ENCODE data around the gene FGD4.

FGD4 gene

DNA sequence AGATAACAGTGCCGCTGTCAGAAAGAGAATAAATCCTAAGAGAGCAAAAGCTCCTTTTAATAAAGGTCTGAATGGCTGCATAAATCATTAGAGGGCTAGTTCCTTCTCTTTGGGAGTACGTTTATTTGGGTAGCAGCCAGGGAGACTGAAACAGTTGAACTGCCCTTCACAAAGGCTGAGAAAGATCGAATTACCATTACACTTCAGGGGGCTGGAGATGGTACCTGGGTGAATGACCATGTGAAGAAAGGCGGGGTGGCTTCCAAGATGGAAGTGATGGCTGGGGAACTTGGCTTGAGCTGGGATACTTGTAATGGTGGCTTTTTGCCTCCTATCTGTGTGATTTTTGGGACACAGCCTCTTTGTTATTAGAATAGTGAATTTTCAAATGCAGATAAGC is 1.7 kb upstream of the FGD4 start:
- Mint-ChIP-seq H3K4me1 (peaks cover 12% of the 10 kb centered on the region), H3K27me3 (peaks cover 22% of the 10 kb centered on the region), H3K27ac (no peak overlapping the region), H3K4me3 (no peak overlapping the region), H3K9me3 (no peaks in the 10 kb centered on the region)
- DNase-seq (no peak), ATAC-seq (no peak)

DNA sequence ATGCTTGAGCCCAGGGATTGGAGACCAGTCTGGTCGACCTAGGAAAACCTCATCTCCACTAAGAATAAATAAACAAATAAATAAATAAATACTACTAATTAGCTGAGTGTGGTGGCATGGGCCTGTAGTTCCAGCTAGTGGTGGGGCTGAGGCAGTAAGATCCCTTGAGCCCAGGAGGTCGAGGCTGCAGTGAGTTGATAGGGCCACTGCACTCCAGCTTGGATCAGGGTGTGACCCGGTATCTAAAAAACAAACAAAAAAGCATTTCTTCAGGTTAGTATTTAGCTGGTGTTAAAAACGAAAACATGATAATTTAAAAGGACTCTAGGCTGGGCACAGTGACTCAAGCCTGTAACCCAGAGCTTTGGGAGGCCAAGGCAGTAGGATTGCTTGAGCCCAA is 1.2 kb upstream of the FGD4 start:
- Mint-ChIP-seq H3K9me3 (no peaks in the 10 kb centered on the region), H3K4me3 (peak overlapping the region in 1 of 2 donors; percentile 29), H3K27me3 (peaks cover 27% of the 10 kb centered on the region), H3K27ac (no peak overlapping the region), H3K4me1 (peaks cover 12% of the 10 kb centered on the region)
- ATAC-seq, result no peak
- no peak for DNase-seq

DNA sequence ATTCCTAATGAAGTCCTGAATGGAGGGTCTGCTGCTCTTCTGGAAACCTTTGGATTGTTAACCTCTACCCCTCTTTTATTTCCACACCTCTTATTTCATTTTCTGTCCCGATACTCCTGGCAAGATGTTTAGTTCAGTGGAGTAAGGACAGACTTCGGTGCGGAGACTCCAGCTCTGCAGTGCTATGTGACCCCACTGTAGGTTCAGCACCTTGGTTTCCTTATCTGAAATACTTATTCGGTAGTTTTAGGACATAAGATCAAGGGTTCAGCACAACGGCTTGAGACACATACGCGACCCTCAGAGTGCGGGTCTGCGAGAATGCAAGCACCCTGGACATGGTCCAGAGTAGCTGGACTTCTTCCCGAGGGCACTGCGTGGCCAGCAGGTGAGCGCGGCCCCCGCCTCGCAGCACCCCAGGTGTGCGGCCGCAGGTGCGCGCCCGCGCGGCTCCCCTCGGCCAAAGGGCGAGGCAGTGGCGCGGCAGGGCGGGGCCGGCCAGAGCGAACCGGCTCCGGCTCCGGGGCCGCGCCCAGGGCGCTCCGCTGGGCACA is 465 bp upstream of the FGD4 start:
- no peak for ATAC-seq
- no peak overlapping the region for H3K27ac Mint-ChIP-seq
- H3K4me3 Mint-ChIP-seq, result peak overlapping the region; percentile 54 to 99
- no peaks in the 10 kb centered on the region for H3K9me3 Mint-ChIP-seq
- peaks cover 30% of the 10 kb centered on the region for H3K27me3 Mint-ChIP-seq
- peaks cover 12% of the 10 kb centered on the region for H3K4me1 Mint-ChIP-seq
- no peak for DNase-seq

DNA sequence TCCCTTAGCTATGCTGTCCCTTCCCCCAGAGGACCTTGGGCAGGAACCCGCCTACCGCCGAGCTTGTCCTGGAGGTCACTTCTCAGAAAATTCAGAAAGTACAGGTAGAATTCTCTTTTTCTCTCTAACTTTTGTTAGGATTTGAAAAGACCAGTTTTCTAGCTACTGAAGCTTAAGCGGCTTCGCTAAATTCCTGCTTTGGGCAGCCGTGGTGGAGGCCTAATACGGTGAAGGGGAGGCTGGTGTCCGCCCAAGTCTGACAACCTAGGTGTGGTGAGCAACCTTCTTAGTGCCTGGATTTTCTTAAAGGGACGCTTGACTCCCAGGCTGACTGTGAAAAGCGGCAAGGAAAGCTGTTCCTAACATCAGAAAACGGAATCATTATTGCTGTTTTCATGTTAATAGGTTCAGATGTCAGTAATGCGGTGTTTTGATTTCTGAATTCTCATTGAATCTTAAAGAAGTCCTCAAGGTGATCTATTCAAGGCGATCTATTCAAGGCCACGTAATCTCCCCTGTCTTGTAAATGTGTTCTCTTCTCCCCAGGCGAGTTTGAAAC is 835 bp downstream of the FGD4 start:
- ATAC-seq (no peak), DNase-seq (no peak)
- peak overlapping the region; percentile 96 to 99 for H3K4me3 Mint-ChIP-seq
- H3K27me3 Mint-ChIP-seq, result peaks cover 30% of the 10 kb centered on the region
- H3K27ac Mint-ChIP-seq, result no peak overlapping the region
- no peaks in the 10 kb centered on the region for H3K9me3 Mint-ChIP-seq
- H3K4me1 Mint-ChIP-seq, result peaks cover 12% of the 10 kb centered on the region

DNA sequence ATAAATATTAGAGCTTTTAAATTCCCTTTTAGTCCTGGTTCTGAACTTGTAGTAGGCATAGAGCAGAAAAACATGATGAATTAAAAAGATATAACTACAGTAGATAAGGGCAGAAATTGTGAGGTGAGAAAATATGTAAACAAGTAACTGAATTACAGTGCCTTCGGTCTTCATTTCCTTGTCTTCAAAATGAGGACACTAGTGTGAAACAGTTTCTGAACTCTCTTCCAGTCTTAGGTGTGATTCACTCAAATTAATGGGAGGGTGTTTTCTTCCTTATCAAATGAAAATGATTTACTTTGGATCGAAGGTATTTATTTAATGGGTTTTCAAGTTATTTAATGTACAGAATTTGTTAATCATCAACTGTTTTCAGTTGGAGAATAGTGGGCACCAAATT is 1.5 kb downstream of the FGD4 start:
- Mint-ChIP-seq H3K4me3 (no peak overlapping the region), H3K27ac (no peak overlapping the region), H3K9me3 (no peaks in the 10 kb centered on the region), H3K4me1 (peaks cover 12% of the 10 kb centered on the region), H3K27me3 (peaks cover 30% of the 10 kb centered on the region)
- ATAC-seq (no peak), DNase-seq (no peak)

DNA sequence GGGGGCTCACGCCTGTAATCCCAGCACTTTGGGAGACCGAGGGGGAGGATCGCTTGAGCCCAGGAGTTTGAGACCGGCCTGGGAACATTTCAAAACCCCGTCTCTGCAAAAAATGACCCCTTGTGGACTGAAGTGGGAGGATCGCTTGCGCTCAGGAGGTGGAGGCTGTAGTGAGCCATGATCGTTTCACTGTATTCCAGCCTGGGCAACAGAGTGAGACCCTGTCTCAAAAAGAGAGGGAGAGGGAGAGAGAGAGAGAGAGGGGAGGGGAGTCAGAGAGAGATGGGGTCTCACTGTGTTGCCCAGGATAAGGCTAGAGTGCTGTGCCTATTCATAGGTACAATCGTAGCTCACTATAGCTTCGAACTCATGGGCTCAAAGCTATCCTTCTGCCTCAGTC is 2.8 kb downstream of the FGD4 start:
- Mint-ChIP-seq H3K4me3 (no peak overlapping the region), H3K27ac (no peak overlapping the region), H3K9me3 (no peaks in the 10 kb centered on the region), H3K4me1 (peaks cover 12% of the 10 kb centered on the region), H3K27me3 (peaks cover 31% of the 10 kb centered on the region)
- ATAC-seq, result no peak
- DNase-seq, result no peak

DNA sequence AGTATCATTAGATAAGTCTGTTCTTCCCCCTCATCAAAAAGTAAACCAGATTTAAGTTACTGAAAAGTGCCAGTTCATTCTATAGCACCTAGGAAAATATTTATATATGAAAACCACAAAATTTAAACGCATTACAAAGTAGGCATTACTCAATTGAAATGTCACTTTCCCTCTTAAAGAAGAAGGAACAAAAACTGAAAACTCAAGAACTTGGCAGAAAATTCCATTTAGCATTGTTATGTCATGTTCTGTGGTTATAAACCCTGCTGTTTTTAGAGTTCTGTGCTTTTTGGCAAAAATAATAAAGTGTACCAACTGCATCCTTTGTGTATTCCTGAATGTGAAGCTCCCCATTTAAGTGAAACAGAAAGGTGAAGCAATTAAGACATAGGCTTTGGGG is 3.6 kb downstream of the FGD4 start:
- no peak overlapping the region for H3K27ac Mint-ChIP-seq
- H3K4me3 Mint-ChIP-seq, result no peak overlapping the region

DNA sequence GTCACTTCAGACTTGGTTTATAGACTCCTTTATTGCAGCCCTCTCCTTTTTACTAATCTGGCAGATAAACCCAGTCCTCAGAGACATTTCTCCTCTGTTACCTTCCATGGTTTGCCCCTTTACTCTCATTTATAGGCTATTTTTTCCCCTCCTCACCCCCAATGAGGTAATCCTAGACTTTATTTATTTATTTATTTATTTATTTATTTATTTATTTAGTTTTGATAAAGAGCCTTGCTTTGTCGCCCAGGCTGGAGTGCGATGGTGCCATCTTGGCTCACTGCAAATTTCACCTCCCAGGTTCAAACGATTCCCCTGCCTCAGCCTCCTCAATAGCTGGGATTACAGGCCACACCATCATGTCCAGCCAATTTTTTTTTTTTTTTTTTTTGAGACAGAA is 8.4 kb downstream of the FGD4 start:
- Mint-ChIP-seq H3K27ac (no peak overlapping the region), H3K9me3 (no peaks in the 10 kb centered on the region), H3K4me3 (no peak overlapping the region), H3K4me1 (no peaks in the 10 kb centered on the region), H3K27me3 (peaks cover 17% of the 10 kb centered on the region)
- no peak for ATAC-seq
- no peak for DNase-seq

More for the DNA sequence above, 3.6 kb downstream of the FGD4 start:
- no peak for DNase-seq
- Mint-ChIP-seq H3K4me1 (peaks cover 12% of the 10 kb centered on the region), H3K9me3 (no peaks in the 10 kb centered on the region), H3K27me3 (peaks cover 31% of the 10 kb centered on the region)
- ATAC-seq, result no peak

DNA sequence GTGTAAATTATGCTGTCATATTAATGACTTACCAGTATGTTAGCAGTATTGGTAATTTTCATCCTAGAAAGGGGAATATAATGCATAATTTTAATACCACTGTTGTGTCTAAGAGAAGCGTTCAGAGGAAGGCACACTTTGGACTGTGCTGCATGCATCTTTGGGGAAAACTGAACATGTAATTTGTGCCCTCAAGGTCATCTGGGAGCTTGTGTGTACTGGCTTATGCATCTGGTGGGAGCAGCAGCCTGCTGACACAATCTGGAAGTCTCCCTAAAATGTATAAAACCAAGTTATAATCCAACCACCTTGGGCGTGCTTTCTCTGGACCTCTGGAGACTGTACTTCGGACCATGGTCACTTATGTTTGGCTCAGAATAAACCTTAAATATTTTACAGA is 14.1 kb downstream of the FGD4 start:
- Mint-ChIP-seq H3K9me3 (no peaks in the 10 kb centered on the region), H3K27me3 (no peaks in the 10 kb centered on the region), H3K27ac (no peak overlapping the region), H3K4me1 (no peaks in the 10 kb centered on the region), H3K4me3 (no peak overlapping the region)
- ATAC-seq, result no peak
- no peak for DNase-seq

DNA sequence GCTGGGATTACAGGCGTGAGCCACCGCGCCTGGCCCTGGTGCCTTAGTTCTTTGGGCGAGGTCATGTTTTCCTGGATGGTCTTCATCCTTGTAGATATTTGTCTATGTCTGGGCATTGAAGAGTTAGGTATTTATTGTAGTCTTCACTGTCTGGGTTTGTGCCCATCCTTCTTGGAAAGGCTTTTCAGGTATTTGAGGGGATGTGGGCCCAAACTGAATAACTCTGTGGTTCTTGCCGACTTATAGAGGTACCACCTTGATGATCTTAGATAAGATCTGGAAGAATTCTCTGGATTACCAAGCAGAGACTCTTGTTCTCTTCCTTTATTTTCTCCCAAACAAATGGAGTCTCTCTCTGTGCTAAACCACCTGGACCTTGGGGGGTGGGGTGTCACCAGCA is 18.9 kb downstream of the FGD4 start:
- Mint-ChIP-seq H3K27me3 (no peaks in the 10 kb centered on the region), H3K4me3 (no peak overlapping the region), H3K27ac (no peak overlapping the region), H3K4me1 (no peaks in the 10 kb centered on the region), H3K9me3 (no peaks in the 10 kb centered on the region)
- ATAC-seq, result no peak
- no peak for DNase-seq

DNA sequence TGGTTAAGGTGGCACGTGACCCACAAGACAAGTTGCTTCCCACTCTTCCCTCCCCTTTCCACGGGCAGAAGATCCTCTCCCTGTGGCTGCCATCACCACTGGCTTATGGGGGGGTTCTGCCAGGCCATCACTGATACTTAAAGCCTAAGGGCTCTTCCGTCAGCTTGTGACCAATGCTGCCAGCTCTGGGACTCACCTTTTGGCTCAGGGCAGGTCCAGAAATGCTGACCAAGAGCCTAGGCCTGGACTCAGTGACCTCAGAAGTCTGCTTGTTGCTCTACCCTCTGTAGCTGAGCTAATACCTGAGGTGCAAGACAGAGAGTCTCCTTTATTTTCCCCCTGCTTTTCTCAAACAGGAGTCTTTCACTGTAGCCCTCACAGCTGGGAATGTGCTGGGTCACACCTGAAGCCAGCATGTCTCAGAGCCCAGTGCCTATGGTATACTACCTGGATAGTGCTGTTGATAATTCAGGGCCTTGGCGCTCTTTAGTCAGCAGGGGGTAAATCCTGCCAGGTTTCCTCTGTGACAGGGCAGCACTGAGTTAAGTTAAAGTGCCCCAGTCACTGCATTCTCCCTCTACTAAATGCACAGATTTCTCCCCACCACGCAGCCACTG is 19.7 kb downstream of the FGD4 start:
- Mint-ChIP-seq H3K4me1 (no peaks in the 10 kb centered on the region), H3K9me3 (no peaks in the 10 kb centered on the region), H3K4me3 (no peak overlapping the region), H3K27me3 (no peaks in the 10 kb centered on the region), H3K27ac (no peak overlapping the region)
- DNase-seq (no peak), ATAC-seq (no peak)

DNA sequence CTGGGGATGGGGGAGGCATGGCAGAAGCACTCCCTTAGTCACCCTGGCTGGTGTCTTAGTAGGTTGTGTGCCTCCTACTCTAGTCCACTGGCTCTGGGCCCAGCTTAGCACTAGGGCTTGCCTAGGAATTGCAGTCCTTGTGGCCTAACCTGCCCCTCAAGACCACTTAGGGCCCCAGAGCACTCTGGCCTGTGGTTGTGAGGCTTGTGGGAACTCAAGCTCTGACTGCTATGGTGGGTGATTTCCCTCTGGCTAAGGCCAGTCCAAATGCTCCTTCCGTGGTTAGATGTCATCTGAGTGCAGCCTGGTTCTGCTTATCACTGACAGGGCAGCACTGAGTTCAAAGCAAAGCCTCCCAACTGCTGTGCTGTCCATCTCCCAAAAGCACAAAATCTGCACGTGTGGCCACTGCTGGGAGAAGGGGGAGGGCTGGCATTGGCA is 20.2 kb downstream of the FGD4 start:
- H3K4me3 Mint-ChIP-seq, result no peak overlapping the region
- H3K27me3 Mint-ChIP-seq, result no peaks in the 10 kb centered on the region
- no peak overlapping the region for H3K27ac Mint-ChIP-seq
- no peaks in the 10 kb centered on the region for H3K9me3 Mint-ChIP-seq
- H3K4me1 Mint-ChIP-seq, result no peaks in the 10 kb centered on the region
- ATAC-seq (peak; percentile 31), DNase-seq (no peak)

DNA sequence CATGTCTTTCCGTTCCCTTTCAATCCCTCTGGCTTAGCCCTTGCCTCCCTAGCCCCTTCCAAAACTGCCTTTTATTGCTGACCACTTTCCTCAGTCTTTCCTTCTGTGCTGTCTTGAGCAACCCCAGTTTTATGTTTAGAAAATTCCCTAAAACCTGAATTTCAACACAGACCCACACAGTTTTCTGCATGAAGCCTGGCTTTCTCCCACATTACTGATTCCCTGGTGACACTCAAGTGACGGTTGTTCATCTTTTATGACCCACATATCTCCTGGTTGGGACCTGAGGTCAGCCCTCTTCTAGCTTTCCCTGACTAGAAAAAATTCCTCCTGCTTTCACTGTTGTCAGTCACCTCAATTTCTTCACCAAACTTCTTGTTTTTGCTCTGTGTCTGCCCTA is 21.0 kb downstream of the FGD4 start:
- no peaks in the 10 kb centered on the region for H3K9me3 Mint-ChIP-seq
- H3K4me1 Mint-ChIP-seq, result no peaks in the 10 kb centered on the region
- H3K27ac Mint-ChIP-seq, result no peak overlapping the region
- DNase-seq, result no peak
- H3K27me3 Mint-ChIP-seq, result peaks cover 2% of the 10 kb centered on the region
- no peak overlapping the region for H3K4me3 Mint-ChIP-seq
- no peak for ATAC-seq

DNA sequence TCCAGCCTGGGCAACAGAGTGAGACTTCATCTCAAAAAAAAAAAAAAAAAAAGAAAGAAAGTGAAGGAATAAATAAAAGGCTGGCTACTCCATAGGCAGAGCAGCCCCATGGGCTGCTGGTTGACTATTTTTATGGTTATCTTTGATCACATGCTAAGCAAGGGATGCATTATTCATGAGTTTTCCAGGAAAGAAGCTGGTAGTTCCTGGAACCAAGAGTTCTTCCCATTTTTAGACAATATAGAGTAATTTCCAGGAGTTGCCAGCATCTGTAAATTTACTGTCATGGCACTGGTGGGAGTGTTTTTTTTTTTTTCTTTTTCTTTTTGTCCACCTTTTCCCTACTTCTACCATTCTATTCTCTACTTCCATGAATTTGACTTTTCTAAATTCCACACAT is 24.2 kb downstream of the FGD4 start:
- Mint-ChIP-seq H3K4me1 (no peaks in the 10 kb centered on the region), H3K4me3 (no peak overlapping the region), H3K27ac (no peak overlapping the region), H3K27me3 (peaks cover 16% of the 10 kb centered on the region), H3K9me3 (peaks cover 10 to 28% of the 10 kb centered on the region in 2 donors)
- ATAC-seq, result no peak
- no peak for DNase-seq

DNA sequence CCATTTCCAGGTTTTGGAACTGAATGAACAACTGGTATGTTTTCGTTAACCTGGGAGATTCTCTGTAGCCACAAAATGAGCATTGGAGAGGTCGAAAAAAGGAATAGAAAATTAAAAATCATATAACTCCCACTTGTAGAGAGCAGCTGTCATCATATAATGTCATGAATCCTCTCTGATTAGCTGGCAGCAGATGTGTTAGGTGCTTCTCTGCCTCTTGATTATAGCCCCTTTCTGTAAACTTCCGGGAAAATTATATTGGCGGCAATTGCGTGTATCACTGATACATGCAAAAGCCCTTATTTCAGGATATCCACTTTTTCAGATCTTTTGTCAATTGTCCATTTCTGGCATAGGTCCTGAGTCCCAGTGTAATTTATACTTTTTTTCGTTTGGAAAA is 31.7 kb downstream of the FGD4 start:
- Mint-ChIP-seq H3K27me3 (peaks cover 8% of the 10 kb centered on the region), H3K9me3 (peaks cover 13 to 31% of the 10 kb centered on the region in 2 donors), H3K4me1 (no peaks in the 10 kb centered on the region), H3K4me3 (no peak overlapping the region), H3K27ac (no peak overlapping the region)
- no peak for ATAC-seq
- DNase-seq, result no peak

DNA sequence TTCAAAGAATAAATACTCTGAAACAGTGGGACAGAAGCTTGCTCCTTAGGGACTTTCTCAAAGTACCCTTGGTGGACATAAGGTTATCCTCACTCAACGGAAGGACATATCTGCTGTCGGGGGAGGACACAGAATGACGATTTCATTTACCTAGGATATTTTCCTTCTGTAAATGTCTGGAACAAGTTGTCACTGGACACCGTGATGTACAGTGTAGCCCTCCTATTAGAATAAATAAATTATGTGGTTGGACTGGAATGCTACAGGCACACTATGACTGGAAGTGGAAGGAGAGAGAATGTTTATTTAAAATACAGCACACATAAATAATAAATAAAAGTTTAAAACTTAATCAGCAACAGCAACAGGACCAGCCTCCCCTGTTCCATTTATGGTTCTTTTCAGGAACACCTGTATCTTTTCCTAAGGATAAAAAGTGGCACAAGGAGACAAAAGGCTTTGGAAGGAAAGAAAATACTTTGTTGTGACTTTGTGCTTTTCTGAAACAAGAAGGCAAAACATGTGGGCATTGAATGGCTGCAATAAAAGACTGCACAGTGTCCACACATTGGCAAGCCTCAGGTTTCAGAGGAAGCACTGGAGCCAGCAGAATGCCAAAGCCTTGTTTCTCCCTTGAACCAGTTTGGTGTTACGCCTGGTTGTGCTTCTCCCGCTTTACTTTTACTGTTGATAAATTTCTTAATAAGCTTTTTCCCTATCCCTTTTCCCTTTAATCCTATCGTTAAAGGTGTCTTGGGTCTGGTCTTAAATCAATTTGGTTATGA is 36.8 kb downstream of the FGD4 start:
- no peak overlapping the region for H3K27ac Mint-ChIP-seq
- DNase-seq (no peak), ATAC-seq (no peak)
- H3K4me3 Mint-ChIP-seq, result no peak overlapping the region
- no peaks in the 10 kb centered on the region for H3K4me1 Mint-ChIP-seq
- H3K9me3 Mint-ChIP-seq, result no peaks in the 10 kb centered on the region
- H3K27me3 Mint-ChIP-seq, result no peaks in the 10 kb centered on the region

All from stimulated activated naive CD8-positive, alpha-beta T cell treated with anti-CD3 and anti-CD28 coated beads, Interleukin-15, amount 100 ng/mL, for 72 hours (primary cell).